Uterus (tissue), 4 donors: ENCODE results near the gene GDPGP1. TPM values are rescaled to one million over a fixed set of nuclear protein-coding genes. Genes with fewer than 3 reads are reported as not detected.
A peak's percentile ranks its signal among the peaks of the same experiment; 100 is the strongest.

Experiments
- DNase-seq, 2 donors: peaks; one replicate each; pipeline ENCODE4 v3.0.0-alpha.2; 2019 to 2020
- H3K27ac ChIP-seq, 2 donors: fragments of 200-600 bp; sonication (generic); 1 replicate in 1 of 2; 2 replicates in 1 of 2; pipeline ENCODE4 v1.5.1; 2016 to 2018
- H3K27me3 ChIP-seq, 2 donors: fragments of 200-600 bp; sonication (generic); one replicate each; pipeline ENCODE4 v1.5.1; 2018 to 2019; ENCODE audit warnings: control low read depth in 1 of 2
- H3K36me3 ChIP-seq, 2 donors: fragments of 200-600 bp; sonication (generic); one replicate each; pipeline ENCODE4 v1.5.1; 2019; ENCODE audit warnings: control low read depth in 1 of 2
- H3K4me1 ChIP-seq, 2 donors: fragments of 200-600 bp; sonication (generic); one replicate each; pipeline ENCODE4 v1.5.1; 2018 to 2019; ENCODE audit warnings: control low read depth in 1 of 2
- H3K4me3 ChIP-seq, 2 donors: fragments of 200-600 bp; sonication (generic); 1 replicate in 1 of 2; 2 replicates in 1 of 2; pipeline ENCODE4 v1.5.1; 2018 to 2019; ENCODE audit warnings: mild to moderate bottlenecking in 1 of 2
- H3K9me3 ChIP-seq, 2 donors: fragments of 200-600 bp; sonication (generic); one replicate each; pipeline ENCODE4 v1.5.1; 2019; ENCODE audit warnings: control low read depth in 1 of 2
- CTCF ChIP-seq, 4 experiments: fragments of 200-600 bp in 2 of 4; fragments of 450-650 bp in 2 of 4; sonication (generic) in 2 of 4; IDR thresholded peaks; one replicate each; pipeline ENCODE4 v1.5.1; 2016 to 2019; ENCODE audit warnings: antibody characterized with exemption in 4 of 4, mild to moderate bottlenecking in 2 of 4, moderate library complexity in 1 of 4
- POLR2A ChIP-seq, 2 donors: fragments of 450-650 bp; IDR thresholded peaks; one replicate each; pipeline ENCODE4 v1.6.1; 2016; ENCODE audit warnings: antibody characterized with exemption in 2 of 2, mild to moderate bottlenecking in 1 of 2, moderate library complexity in 1 of 2
- intact Hi-C: fragments of 100-400 bp; cut with DNase I; formaldehyde crosslinking; loops from one replicate; pipeline ENCODE4 v1.15.1; 2023; ENCODE audit warnings: low total_unique reads
- total RNA-seq, 4 donors: library from RNA; depleted of rRNA in 3 of 4; stranded (reverse); fragments of >200 nt in 3 of 4; gene quantifications; one replicate each; pipeline versions ENCODE4 v1.1.0 to v1.2.4, GENCODE V29; 2014 to 2023
- donor health status: DM: yes; HTN: yes; CAD: no.

GDPGP1 gene
- total RNA-seq, 4 donors from 2014 or later = under 0.01 to 15.0 (median 4.0) TPM

GRCh38 chr15:90188914-90189748, 44.9 kb upstream of the GDPGP1 start:
- H3K9me3 ChIP-seq = no peaks in the 10 kb centered on the region
- H3K36me3 ChIP-seq = no peaks in the 10 kb centered on the region
- peaks cover 0 to 8% of the 10 kb centered on the region in 2 donors for H3K4me1 ChIP-seq
- no peak overlapping the region for H3K27ac ChIP-seq
- intact Hi-C loops = no loop called here
- H3K27me3 ChIP-seq = no peaks in the 10 kb centered on the region
- no peak for TF ChIP-seq CTCF (IDR thresholded peaks at IDR 0.05)
- no peak for TF ChIP-seq POLR2A (IDR thresholded peaks at IDR 0.05)
- H3K4me3 ChIP-seq = no peak overlapping the region
- no peak for DNase-seq

- Histone ChIP-seq H3K27ac (no peak overlapping the region), H3K4me1 (peaks cover 0 to 3% of the 10 kb centered on the region in 2 donors), H3K9me3 (no peaks in the 10 kb centered on the region), H3K27me3 (no peaks in the 10 kb centered on the region), H3K36me3 (no peaks in the 10 kb centered on the region), H3K4me3 (no peak overlapping the region)
- no peak for TF ChIP-seq POLR2A (IDR thresholded peaks at IDR 0.05)
- TF ChIP-seq CTCF (IDR thresholded peaks at IDR 0.05) = no peak
- no peak for DNase-seq
- intact Hi-C loops = no loop called here
These were observed 44.1 kb upstream of the GDPGP1 start for GRCh38 chr15:90189781-90190467.

GRCh38 chr15:90190606-90191343, 43.2 kb upstream of the GDPGP1 start:
- TF ChIP-seq POLR2A (IDR thresholded peaks at IDR 0.05) (no peak), CTCF (IDR thresholded peaks at IDR 0.05) (no peak)
- no peaks in the 10 kb centered on the region for H3K36me3 ChIP-seq
- intact Hi-C loops = no loop called here
- no peaks in the 10 kb centered on the region for H3K4me1 ChIP-seq
- no peaks in the 10 kb centered on the region for H3K9me3 ChIP-seq
- DNase-seq = no peak
- H3K27me3 ChIP-seq = no peaks in the 10 kb centered on the region
- H3K27ac ChIP-seq = peak overlapping the region in 1 of 2 donors; percentile 77
- H3K4me3 ChIP-seq = no peak overlapping the region

- TF ChIP-seq CTCF (IDR thresholded peaks at IDR 0.05) = no peak
- TF ChIP-seq POLR2A (IDR thresholded peaks at IDR 0.05) = no peak
- no peaks in the 10 kb centered on the region for H3K36me3 ChIP-seq
- intact Hi-C loops = no loop called here
- H3K27me3 ChIP-seq = no peaks in the 10 kb centered on the region
- DNase-seq = no peak
- no peaks in the 10 kb centered on the region for H3K9me3 ChIP-seq
- no peaks in the 10 kb centered on the region for H3K4me1 ChIP-seq
- H3K27ac ChIP-seq = peak overlapping the region in 1 of 2 donors; percentile 77
- H3K4me3 ChIP-seq = no peak overlapping the region
These were observed 42.7 kb upstream of the GDPGP1 start for GRCh38 chr15:90191344-90191687.
